Measurements from ENCODE around the gene GNAI2. TPM values are rescaled to one million over a fixed set of nuclear protein-coding genes. Genes with fewer than 3 reads are reported as not detected.

Gene GNAI2
- total RNA-seq, 4 donors from 2014 or later = 69.6 to 322 (median 74.8) TPM

DNA sequence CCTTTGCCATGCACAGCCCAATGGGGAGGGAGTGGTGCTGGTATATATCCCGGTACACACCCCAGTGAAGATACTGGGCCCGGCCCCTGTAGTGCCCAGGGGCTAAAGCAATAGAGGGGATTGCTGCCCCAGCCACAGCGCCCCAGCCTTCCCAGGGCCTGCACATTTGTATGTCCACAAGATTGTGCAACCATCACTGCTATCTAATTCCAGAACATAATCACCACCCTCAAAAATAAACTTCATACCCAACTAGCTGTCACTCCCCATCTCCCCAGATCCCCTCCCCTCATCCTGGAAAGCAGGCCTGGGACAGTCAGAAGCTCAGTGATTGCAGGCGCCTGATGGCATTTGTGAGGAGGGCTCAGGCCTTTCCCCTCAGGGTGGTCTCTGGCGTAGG is 13.5 kb downstream of the GNAI2 start:
- TF ChIP-seq CTCF (IDR thresholded peaks at IDR 0.05) (no peak), POLR2AphosphoS5 (IDR thresholded peaks at IDR 0.05) (no peak), POLR2A (IDR thresholded peaks at IDR 0.05) (no peak), EP300 (IDR thresholded peaks at IDR 0.05; ENCODE audit: low read depth) (no peak)
- Histone ChIP-seq H3K4me1 (peaks cover 28 to 70% (median 35%) of the 10 kb centered on the region in 4 donors), H3K27ac (peak overlapping the region in 3 of 4 donors; percentile 45 to 85 (median 84)), H3K36me3 (peaks cover 0 to 11% (median 0%) of the 10 kb centered on the region in 4 donors), H3K27me3 (no peaks in the 10 kb centered on the region), H3K9me3 (no peaks in the 10 kb centered on the region), H3K4me3 (no peak overlapping the region)
- WGBS, 2 donors (ENCODE audit: low coverage in 1 of 2) = 90 to 92% methylated on average over 2 to 5 of the region's 5 CpGs
- in situ Hi-C loops (cut with MboI; ENCODE audit: low pct_ligation_motif_present in 1 of 4, low pct_unique_long_range_greater_than_20kb in 1 of 4, low sequenced_read_pairs in 3 of 4) = no loop called here
- DNase-seq = no peak
- intact Hi-C loops (cut with DNase I; ENCODE audit: low total_unique reads) = no loop called here

DNA sequence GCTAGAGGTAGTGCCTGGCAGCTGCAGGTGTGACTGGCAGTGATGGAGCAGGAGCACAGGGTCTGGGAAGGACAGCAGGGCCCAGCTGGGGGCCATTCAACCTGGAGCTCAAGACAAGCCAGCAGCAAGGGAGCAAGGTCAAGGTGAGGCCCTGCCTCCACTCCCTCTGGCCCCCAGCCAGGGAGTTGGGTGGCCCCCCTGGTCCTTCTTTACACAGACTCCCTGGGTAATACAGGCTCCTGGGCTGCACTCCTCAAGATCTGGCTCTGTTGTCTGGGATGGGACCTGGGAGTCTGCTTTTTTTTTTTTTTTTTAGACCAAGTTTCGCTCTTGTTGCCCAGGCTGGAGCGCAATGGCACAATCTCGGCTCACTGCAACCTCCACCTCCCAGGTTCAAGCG is 14.5 kb downstream of the GNAI2 start:
- DNase-seq = no peak
- H3K27me3 ChIP-seq = no peaks in the 10 kb centered on the region
- no peak overlapping the region for H3K4me3 ChIP-seq
- peaks cover 0 to 11% (median 0%) of the 10 kb centered on the region in 4 donors for H3K36me3 ChIP-seq
- H3K27ac ChIP-seq = peak overlapping the region in 1 of 4 donors; percentile 4
- in situ Hi-C loops (cut with MboI; ENCODE audit: low pct_ligation_motif_present in 1 of 4, low pct_unique_long_range_greater_than_20kb in 1 of 4, low sequenced_read_pairs in 3 of 4) (no loop called here), intact Hi-C loops (cut with DNase I; ENCODE audit: low total_unique reads) (no loop called here)
- WGBS, 2 donors (ENCODE audit: low coverage in 1 of 2) = 86% methylated on average over 4 of the region's 4 CpGs; no CpG with 5 or more reads in 1 of the 2 donors
- no peak for TF ChIP-seq CTCF (IDR thresholded peaks at IDR 0.05)
- no peak for TF ChIP-seq POLR2A (IDR thresholded peaks at IDR 0.05)
- no peak for TF ChIP-seq POLR2AphosphoS5 (IDR thresholded peaks at IDR 0.05)
- TF ChIP-seq EP300 (IDR thresholded peaks at IDR 0.05; ENCODE audit: low read depth) = no peak
- H3K4me1 ChIP-seq = peaks cover 21 to 68% (median 31%) of the 10 kb centered on the region in 4 donors
- no peaks in the 10 kb centered on the region for H3K9me3 ChIP-seq

DNA sequence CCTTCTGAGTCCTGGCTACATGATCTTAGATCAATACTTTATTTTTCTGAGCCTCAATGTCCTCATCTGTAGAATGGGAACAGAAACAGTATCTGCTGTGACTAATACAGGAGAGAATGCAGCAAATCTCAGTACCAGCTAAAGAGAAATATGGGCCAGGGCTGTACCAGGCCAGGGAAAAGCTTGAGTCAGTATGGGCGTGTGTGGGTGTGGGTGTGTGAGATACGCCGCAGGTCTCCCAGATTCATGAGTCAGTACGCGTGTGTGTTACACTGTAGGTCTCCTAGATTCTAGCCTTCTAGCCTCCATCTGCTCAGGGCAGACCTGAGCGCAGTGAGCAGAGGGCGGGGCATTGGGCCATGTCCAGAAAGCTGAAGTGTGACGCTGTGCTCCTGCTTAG is 15.2 kb downstream of the GNAI2 start:
- no peak for TF ChIP-seq CTCF (IDR thresholded peaks at IDR 0.05)
- no peak for TF ChIP-seq POLR2AphosphoS5 (IDR thresholded peaks at IDR 0.05)
- no peak for TF ChIP-seq POLR2A (IDR thresholded peaks at IDR 0.05)
- TF ChIP-seq EP300 (IDR thresholded peaks at IDR 0.05; ENCODE audit: low read depth) = no peak
- Histone ChIP-seq H3K36me3 (peaks cover 0 to 12% (median 0%) of the 10 kb centered on the region in 4 donors), H3K27ac (no peak overlapping the region), H3K27me3 (no peaks in the 10 kb centered on the region), H3K4me3 (no peak overlapping the region), H3K4me1 (peaks cover 16 to 61% (median 26%) of the 10 kb centered on the region in 4 donors), H3K9me3 (no peaks in the 10 kb centered on the region)
- intact Hi-C loops (cut with DNase I; ENCODE audit: low total_unique reads) = no loop called here
- DNase-seq = no peak
- 74% methylated on average over 8 of the region's 8 CpGs; no CpG with 5 or more reads in 1 of the 2 donors for WGBS, 2 donors (ENCODE audit: low coverage in 1 of 2)
- in situ Hi-C loops (cut with MboI; ENCODE audit: low pct_ligation_motif_present in 1 of 4, low pct_unique_long_range_greater_than_20kb in 1 of 4, low sequenced_read_pairs in 3 of 4) = no loop called here

GRCh38 chr3:50254577-50255250 is 18.7 kb downstream of the GNAI2 start:
- Histone ChIP-seq H3K36me3 (peaks cover 0 to 16% (median 6%) of the 10 kb centered on the region in 4 donors), H3K4me1 (peaks cover 2 to 35% (median 7%) of the 10 kb centered on the region in 4 donors), H3K27me3 (no peaks in the 10 kb centered on the region), H3K9me3 (no peaks in the 10 kb centered on the region), H3K4me3 (no peak overlapping the region), H3K27ac (peak overlapping the region; percentile 44 to 76 (median 63))
- in situ Hi-C loops (cut with MboI; ENCODE audit: low pct_ligation_motif_present in 1 of 4, low pct_unique_long_range_greater_than_20kb in 1 of 4, low sequenced_read_pairs in 3 of 4) = no loop called here
- TF ChIP-seq POLR2A (IDR thresholded peaks at IDR 0.05) (no peak), POLR2AphosphoS5 (IDR thresholded peaks at IDR 0.05) (no peak), EP300 (IDR thresholded peaks at IDR 0.05; ENCODE audit: low read depth) (no peak), CTCF (IDR thresholded peaks at IDR 0.05) (no peak)
- DNase-seq = no peak
- WGBS, 2 donors (ENCODE audit: low coverage in 1 of 2) = 84% methylated on average over 8 of the region's 8 CpGs; no CpG with 5 or more reads in 1 of the 2 donors
- intact Hi-C loops (cut with DNase I; ENCODE audit: low total_unique reads) = no loop called here

All from transverse colon (tissue), 4 donors.